ENCODE measurements around the gene TRAPPC12.
A peak's percentile ranks its signal among the peaks of the same experiment; 100 is the strongest.

DNA sequence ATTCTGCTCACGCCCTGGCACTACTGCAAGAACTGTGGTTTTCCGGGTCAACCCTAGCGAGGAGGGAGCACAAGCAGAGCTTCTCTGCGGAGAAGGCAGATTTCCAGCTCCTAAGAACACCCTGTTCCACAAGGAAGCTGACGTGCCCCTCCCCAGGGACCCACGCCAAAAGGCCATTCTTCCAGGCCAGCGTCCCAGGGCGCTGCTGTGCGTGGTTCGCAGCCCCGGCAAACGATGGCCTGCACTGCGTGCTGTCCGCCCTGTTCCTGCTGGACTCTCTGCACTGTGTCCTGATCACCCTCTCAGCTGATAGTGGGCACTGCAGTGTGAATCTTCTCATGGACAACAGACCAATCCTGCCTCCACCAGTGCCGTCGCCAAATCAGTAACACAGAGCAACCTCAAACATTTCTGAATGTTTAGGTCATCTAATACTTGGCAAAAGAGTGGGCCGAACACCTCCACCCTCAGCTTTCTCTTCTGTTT is 90.7 kb downstream of the TRAPPC12 start:
- TF ChIP-seq, protein P1, sequence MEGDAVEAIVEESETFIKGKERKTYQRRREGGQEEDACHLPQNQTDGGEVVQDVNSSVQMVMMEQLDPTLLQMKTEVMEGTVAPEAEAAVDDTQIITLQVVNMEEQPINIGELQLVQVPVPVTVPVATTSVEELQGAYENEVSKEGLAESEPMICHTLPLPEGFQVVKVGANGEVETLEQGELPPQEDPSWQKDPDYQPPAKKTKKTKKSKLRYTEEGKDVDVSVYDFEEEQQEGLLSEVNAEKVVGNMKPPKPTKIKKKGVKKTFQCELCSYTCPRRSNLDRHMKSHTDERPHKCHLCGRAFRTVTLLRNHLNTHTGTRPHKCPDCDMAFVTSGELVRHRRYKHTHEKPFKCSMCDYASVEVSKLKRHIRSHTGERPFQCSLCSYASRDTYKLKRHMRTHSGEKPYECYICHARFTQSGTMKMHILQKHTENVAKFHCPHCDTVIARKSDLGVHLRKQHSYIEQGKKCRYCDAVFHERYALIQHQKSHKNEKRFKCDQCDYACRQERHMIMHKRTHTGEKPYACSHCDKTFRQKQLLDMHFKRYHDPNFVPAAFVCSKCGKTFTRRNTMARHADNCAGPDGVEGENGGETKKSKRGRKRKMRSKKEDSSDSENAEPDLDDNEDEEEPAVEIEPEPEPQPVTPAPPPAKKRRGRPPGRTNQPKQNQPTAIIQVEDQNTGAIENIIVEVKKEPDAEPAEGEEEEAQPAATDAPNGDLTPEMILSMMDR (IDR thresholded peaks at IDR 0.05): peak in 1 of 5 experiments; percentile 31
- TF ChIP-seq POLR2A (IDR thresholded peaks at IDR 0.05): peak in 1 of 2 donors; percentile 70

Data from tibial nerve (tissue), 3 donors.